ENCODE results near the gene PCYOX1L. TPM values are rescaled to one million over a fixed set of nuclear protein-coding genes. Genes with fewer than 3 reads are reported as not detected.

The PCYOX1L gene
- total and polyA plus RNA-seq, 8 donors = 2.1 to 13.4 (median 4.1) TPM; not detected in 1

DNA sequence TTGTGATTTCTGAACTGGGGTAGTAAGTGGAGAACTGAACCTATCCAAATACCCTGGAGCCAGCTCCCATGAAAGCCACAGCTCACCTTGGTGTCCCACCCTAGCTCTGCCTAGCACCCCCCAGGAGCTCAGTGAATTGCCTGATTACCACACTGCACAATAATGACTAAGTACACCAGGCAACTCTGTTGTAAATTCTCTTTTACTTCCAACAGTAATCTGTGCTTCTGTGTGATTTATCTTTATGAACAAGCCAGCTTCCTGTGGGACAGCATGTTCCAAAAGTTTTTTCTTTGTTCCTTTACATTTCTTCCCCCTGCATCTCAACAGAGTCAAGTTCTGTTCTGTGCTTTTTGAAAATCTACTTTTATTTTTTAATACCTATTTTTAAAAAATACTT lies 34.6 kb upstream of the PCYOX1L start:
- no peak for DNase-seq
- H3K27me3 ChIP-seq = no peaks in the 10 kb centered on the region
- H3K4me3 ChIP-seq = no peak overlapping the region
- H3K9me3 ChIP-seq = no peaks in the 10 kb centered on the region
- peaks cover 0 to 3% (median 0%) of the 10 kb centered on the region in 4 donors for H3K36me3 ChIP-seq
- no peak for TF ChIP-seq EP300 (IDR thresholded peaks at IDR 0.05)
- no peak for TF ChIP-seq POLR2AphosphoS5 (IDR thresholded peaks at IDR 0.05)
- TF ChIP-seq, protein P1, sequence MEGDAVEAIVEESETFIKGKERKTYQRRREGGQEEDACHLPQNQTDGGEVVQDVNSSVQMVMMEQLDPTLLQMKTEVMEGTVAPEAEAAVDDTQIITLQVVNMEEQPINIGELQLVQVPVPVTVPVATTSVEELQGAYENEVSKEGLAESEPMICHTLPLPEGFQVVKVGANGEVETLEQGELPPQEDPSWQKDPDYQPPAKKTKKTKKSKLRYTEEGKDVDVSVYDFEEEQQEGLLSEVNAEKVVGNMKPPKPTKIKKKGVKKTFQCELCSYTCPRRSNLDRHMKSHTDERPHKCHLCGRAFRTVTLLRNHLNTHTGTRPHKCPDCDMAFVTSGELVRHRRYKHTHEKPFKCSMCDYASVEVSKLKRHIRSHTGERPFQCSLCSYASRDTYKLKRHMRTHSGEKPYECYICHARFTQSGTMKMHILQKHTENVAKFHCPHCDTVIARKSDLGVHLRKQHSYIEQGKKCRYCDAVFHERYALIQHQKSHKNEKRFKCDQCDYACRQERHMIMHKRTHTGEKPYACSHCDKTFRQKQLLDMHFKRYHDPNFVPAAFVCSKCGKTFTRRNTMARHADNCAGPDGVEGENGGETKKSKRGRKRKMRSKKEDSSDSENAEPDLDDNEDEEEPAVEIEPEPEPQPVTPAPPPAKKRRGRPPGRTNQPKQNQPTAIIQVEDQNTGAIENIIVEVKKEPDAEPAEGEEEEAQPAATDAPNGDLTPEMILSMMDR (IDR thresholded peaks at IDR 0.05) = no peak
- TF ChIP-seq POLR2A (IDR thresholded peaks at IDR 0.05) = no peak
- peak overlapping the region in 1 of 5 donors; percentile 53 for H3K27ac ChIP-seq
- intact Hi-C loops (cut with DNase I; ENCODE audit: low total_unique reads) = no loop called here
- H3K4me1 ChIP-seq = peaks cover 10 to 21% (median 13%) of the 10 kb centered on the region in 4 donors

DNA sequence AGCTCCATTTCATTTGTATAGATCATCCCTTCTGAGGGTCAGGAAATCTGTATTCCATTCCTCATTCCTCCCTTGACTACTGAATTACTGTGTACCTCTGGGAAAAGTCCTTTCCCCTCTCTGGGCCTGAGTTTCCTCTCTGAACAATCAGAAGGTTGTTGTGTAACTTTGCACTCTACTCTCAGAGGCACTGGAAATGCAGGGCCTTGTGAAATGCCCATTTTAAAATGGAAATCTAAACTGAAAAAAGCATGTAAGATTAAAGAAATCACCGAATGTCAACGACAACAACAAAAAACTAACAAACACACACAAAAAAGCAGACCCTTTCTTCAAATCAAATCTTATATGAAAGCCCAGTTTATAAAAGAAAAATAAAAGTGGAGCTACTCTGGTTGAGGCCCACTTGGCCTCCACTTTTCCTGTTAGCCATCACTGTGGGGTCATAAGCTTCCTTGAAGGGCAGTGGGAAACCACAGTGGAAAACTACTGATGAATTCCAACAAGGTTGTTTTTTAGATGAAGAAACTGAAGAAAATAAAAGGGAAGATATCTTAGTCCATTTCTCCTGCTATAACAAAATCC lies 34.1 kb upstream of the PCYOX1L start:
- DNase-seq = no peak
- H3K36me3 ChIP-seq = peaks cover 0 to 3% (median 0%) of the 10 kb centered on the region in 4 donors
- H3K27ac ChIP-seq = peak overlapping the region in 1 of 5 donors; percentile 53
- no peak overlapping the region for H3K4me3 ChIP-seq
- intact Hi-C loops (cut with DNase I; ENCODE audit: low total_unique reads) = no loop called here
- H3K4me1 ChIP-seq = peaks cover 10 to 21% (median 13%) of the 10 kb centered on the region in 4 donors
- TF ChIP-seq POLR2A (IDR thresholded peaks at IDR 0.05) = no peak
- TF ChIP-seq, protein P1 (IDR thresholded peaks at IDR 0.05) = no peak
- TF ChIP-seq EP300 (IDR thresholded peaks at IDR 0.05) = no peak
- no peak for TF ChIP-seq POLR2AphosphoS5 (IDR thresholded peaks at IDR 0.05)
- H3K27me3 ChIP-seq = no peaks in the 10 kb centered on the region
- 88 to 93% (median 91%) methylated on average over 2 of the region's 2 CpGs for WGBS, 5 donors
- no peaks in the 10 kb centered on the region for H3K9me3 ChIP-seq

DNA sequence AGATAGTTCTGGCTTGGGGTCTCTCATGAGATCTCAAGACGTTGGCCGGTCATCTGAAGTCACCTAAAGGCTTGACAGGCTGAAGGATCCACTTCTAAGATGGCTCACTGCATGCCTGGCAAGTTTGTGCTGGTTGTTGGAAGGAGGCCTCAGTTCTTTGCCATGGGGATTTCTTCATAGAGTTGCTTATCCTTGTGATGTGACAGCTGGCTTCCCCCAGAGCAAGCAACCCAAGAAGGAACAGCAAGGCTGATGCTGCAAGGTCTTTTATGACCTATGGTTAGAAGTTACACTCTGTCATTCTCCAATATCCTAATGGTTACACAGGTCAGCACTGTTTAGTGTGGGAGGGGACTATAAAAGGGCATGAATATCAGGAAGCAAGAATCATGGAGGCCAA lies 33.2 kb upstream of the PCYOX1L start:
- no peak for DNase-seq
- H3K4me1 ChIP-seq = peaks cover 10 to 21% (median 13%) of the 10 kb centered on the region in 4 donors
- no peak overlapping the region for H3K4me3 ChIP-seq
- intact Hi-C loops (cut with DNase I; ENCODE audit: low total_unique reads) = no loop called here
- no peaks in the 10 kb centered on the region for H3K9me3 ChIP-seq
- TF ChIP-seq, protein P1 (IDR thresholded peaks at IDR 0.05) = no peak
- TF ChIP-seq POLR2AphosphoS5 (IDR thresholded peaks at IDR 0.05) = no peak
- no peak for TF ChIP-seq POLR2A (IDR thresholded peaks at IDR 0.05)
- TF ChIP-seq EP300 (IDR thresholded peaks at IDR 0.05) = no peak
- H3K27me3 ChIP-seq = no peaks in the 10 kb centered on the region
- peaks cover 0 to 2% (median 0%) of the 10 kb centered on the region in 4 donors for H3K36me3 ChIP-seq
- 85 to 97% (median 95%) methylated on average over 2 of the region's 2 CpGs for WGBS, 5 donors
- H3K27ac ChIP-seq = no peak overlapping the region

DNA sequence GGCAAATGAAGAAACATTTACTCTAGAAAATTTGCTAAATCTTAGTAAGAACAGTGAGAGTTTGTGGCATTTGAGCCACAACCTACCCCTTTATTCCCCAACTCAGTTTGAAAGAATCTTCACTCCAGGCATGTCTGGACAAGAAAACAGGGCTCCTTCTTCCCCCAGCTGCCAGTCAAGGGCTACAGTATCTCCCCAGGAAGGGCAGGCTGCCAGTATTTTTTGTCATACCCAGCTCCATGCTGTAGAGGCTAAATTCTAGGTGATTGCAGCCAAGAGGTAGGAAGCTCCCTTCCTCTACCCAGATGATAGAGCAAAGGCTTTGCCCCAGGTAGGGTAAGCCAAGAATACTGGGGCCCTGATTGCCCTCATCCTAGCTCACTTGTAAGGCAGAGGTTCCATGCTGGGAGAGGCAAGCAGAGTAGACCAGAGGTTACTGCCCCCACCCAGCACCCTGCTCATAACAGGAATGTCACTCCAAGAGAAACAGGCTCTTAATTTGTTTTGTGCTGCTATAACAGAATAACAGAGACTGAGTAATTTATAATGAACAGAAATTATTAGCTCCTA lies 32.6 kb upstream of the PCYOX1L start:
- Histone ChIP-seq H3K4me3 (no peak overlapping the region), H3K9me3 (no peaks in the 10 kb centered on the region), H3K27ac (no peak overlapping the region), H3K4me1 (peaks cover 9 to 19% (median 12%) of the 10 kb centered on the region in 4 donors), H3K36me3 (peaks cover 0 to 5% (median 0%) of the 10 kb centered on the region in 4 donors), H3K27me3 (no peaks in the 10 kb centered on the region)
- DNase-seq = no peak
- intact Hi-C loops (cut with DNase I; ENCODE audit: low total_unique reads) = no loop called here
- no peak for TF ChIP-seq POLR2AphosphoS5 (IDR thresholded peaks at IDR 0.05)
- no peak for TF ChIP-seq POLR2A (IDR thresholded peaks at IDR 0.05)
- no peak for TF ChIP-seq EP300 (IDR thresholded peaks at IDR 0.05)

DNA sequence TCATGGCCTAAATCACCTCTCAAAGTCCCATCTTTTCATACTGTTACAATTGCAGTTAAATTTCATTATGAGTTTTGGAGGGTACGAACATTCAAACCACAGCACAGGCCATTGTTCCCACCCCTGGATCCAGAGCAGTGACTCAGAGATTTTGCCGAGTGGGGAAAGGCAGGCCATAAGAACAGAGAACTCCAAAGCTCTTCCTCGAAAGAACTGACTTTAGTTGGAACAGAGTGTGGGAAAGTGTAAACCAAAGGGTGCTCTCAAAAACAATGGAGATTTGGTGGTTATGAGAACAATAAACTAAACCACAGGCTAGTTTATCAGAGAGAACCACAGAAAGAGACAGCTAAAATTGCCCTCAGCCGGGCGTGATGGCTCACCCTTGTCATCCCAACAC lies 32.0 kb upstream of the PCYOX1L start:
- peaks cover 3 to 13% (median 5%) of the 10 kb centered on the region in 4 donors for H3K4me1 ChIP-seq
- intact Hi-C loops (cut with DNase I; ENCODE audit: low total_unique reads) = no loop called here
- no peaks in the 10 kb centered on the region for H3K9me3 ChIP-seq
- H3K36me3 ChIP-seq = peaks cover 0 to 5% (median 0%) of the 10 kb centered on the region in 4 donors
- no peak overlapping the region for H3K27ac ChIP-seq
- no peak overlapping the region for H3K4me3 ChIP-seq
- no peaks in the 10 kb centered on the region for H3K27me3 ChIP-seq
- TF ChIP-seq EP300 (IDR thresholded peaks at IDR 0.05) (no peak), POLR2AphosphoS5 (IDR thresholded peaks at IDR 0.05) (no peak), POLR2A (IDR thresholded peaks at IDR 0.05) (no peak)
- TF ChIP-seq, protein P1 (IDR thresholded peaks at IDR 0.05) = no peak
- 90 to 96% (median 94%) methylated on average over 5 of the region's 5 CpGs for whole genome bisulfite sequencing, 5 donors
- no peak for DNase-seq

Data from stomach (tissue), 9 donors.